Measurements from ENCODE around the gene MPHOSPH10. TPM values are rescaled to one million over a fixed set of nuclear protein-coding genes. Genes with fewer than 3 reads are reported as not detected.
A peak's percentile ranks its signal among the peaks of the same experiment; 100 is the strongest.

The MPHOSPH10 gene
- total and polyA plus RNA-seq, 2 donors (not counting 1 experiment from before 2014, with no cell fraction given) = 5.6 to 51.8 TPM

- H3K27ac ChIP-seq (ENCODE audit: low read length in 2 of 2) = no peak overlapping the region
- H2AFZ ChIP-seq (ENCODE audit: insufficient read depth, low read depth, low read length, poor library complexity, severe bottlenecking) = no peak overlapping the region
- DNase-seq (no peak), ATAC-seq (ENCODE audit: low read depth) (no peak)
- CTCF ChIA-PET = interaction anchor here (0.8 to 3.2 kb wide), 9 partner anchors 10 to 354 kb away, joined by 3 to 14 read pairs (median 4); partner anchors contain the start of gene MCEE
- no peaks in the 10 kb centered on the region for H3K79me2 ChIP-seq (ENCODE audit: control insufficient read depth, insufficient read depth, low read length)
- intact Hi-C loops (cut with micrococcal nuclease) = loop anchor here (2.0 kb wide), 1 partner anchor 122 kb away; no protein-coding TSS in a partner anchor
- H3K4me3 ChIP-seq (ENCODE audit: control extremely low read depth in 1 of 5, extremely low read depth in 1 of 5, insufficient read depth in 1 of 5, low read depth in 2 of 5, low read length in 4 of 5) = no peak overlapping the region
- Mint-ChIP-seq H3K27me3 (peaks cover 4% of the 10 kb centered on the region), H3K9me3 (ENCODE audit: insufficient read depth) (no peaks in the 10 kb centered on the region), H3K4me1 (peaks cover 5% of the 10 kb centered on the region), H3K4me3 (no peak overlapping the region), H3K27ac (no peak overlapping the region)
- no peaks in the 10 kb centered on the region for H4K20me1 ChIP-seq (ENCODE audit: control insufficient read depth, insufficient read depth, low read length, poor library complexity, severe bottlenecking)
- peaks cover 0 to 3% of the 10 kb centered on the region in 2 experiments for H3K36me3 ChIP-seq (replicated peaks in 1 of 2; ENCODE audit: control extremely low read depth in 1 of 2, control insufficient read depth in 1 of 2, extremely low read depth in 1 of 2, insufficient read depth in 2 of 2, low read length in 1 of 2)
- WGBS (ENCODE audit: insufficient coverage) = 83% methylated on average over 6 of the region's 6 CpGs
- POLR2A ChIA-PET = interaction anchor here (0.7 kb wide), 1 partner anchor 15 kb away, joined by 3 read pairs; no protein-coding TSS in a partner anchor
- H3K27me3 ChIP-seq (replicated peaks in 1 of 4; ENCODE audit: control extremely low read depth in 1 of 4, control insufficient read depth in 3 of 4, insufficient read depth in 4 of 4, low read length in 3 of 4) = peaks cover 0 to 5% (median 2%) of the 10 kb centered on the region in 4 experiments
- H3K4me2 ChIP-seq (replicated peaks; ENCODE audit: low read depth, low read length, poor library complexity, severe bottlenecking) = no peak overlapping the region
- no peaks in the 10 kb centered on the region for H3K9me3 ChIP-seq (ENCODE audit: control extremely low read depth in 1 of 3, control insufficient read depth in 2 of 3, insufficient read depth in 1 of 3, low read length in 2 of 3)
- no peak overlapping the region for H3K9ac ChIP-seq (ENCODE audit: low read length)
- peaks cover 6 to 7% of the 10 kb centered on the region in 2 donors for H3K4me1 ChIP-seq (ENCODE audit: control insufficient read depth in 2 of 2, insufficient read depth in 2 of 2, low read length in 2 of 2)
- TF ChIP-seq EZH2 (IDR thresholded peaks at IDR 0.05; ENCODE audit: borderline replicate concordance, insufficient read depth, low read depth, low read length, poor library complexity, severe bottlenecking) = no peak
- TF ChIP-seq CTCF (IDR thresholded peaks at IDR 0.05) = no peak
Measured at GRCh38 chr2:71156573-71156972, 26.1 kb downstream of the MPHOSPH10 start.

- POLR2A ChIA-PET = no interaction called here
- H3K4me1 Mint-ChIP-seq = peaks cover 5% of the 10 kb centered on the region
- H3K27ac Mint-ChIP-seq = no peak overlapping the region
- peak overlapping the region; percentile 26 for H3K4me2 ChIP-seq (replicated peaks; ENCODE audit: low read depth, low read length, poor library complexity, severe bottlenecking)
- ATAC-seq (ENCODE audit: low read depth) = peak; percentile 77
- no peak overlapping the region for H2AFZ ChIP-seq (ENCODE audit: insufficient read depth, low read depth, low read length, poor library complexity, severe bottlenecking)
- no peaks in the 10 kb centered on the region for H3K9me3 Mint-ChIP-seq (ENCODE audit: insufficient read depth)
- H4K20me1 ChIP-seq (ENCODE audit: control insufficient read depth, insufficient read depth, low read length, poor library complexity, severe bottlenecking) = no peaks in the 10 kb centered on the region
- peaks cover 6 to 7% of the 10 kb centered on the region in 2 donors for H3K4me1 ChIP-seq (ENCODE audit: control insufficient read depth in 2 of 2, insufficient read depth in 2 of 2, low read length in 2 of 2)
- H3K4me3 ChIP-seq (ENCODE audit: control extremely low read depth in 1 of 5, extremely low read depth in 1 of 5, insufficient read depth in 1 of 5, low read depth in 2 of 5, low read length in 4 of 5) = no peak overlapping the region
- WGBS (ENCODE audit: insufficient coverage) = 16% methylated on average over 11 of the region's 16 CpGs
- CTCF ChIA-PET = interaction anchor here (0.6 to 3.2 kb wide), 15 partner anchors 8 to 370 kb away, joined by 3 to 14 read pairs (median 3); partner anchors contain the start of gene MCEE
- H3K9ac ChIP-seq (ENCODE audit: low read length) = no peak overlapping the region
- peaks cover 0 to 5% (median 2%) of the 10 kb centered on the region in 4 experiments for H3K27me3 ChIP-seq (replicated peaks in 1 of 4; ENCODE audit: control extremely low read depth in 1 of 4, control insufficient read depth in 3 of 4, insufficient read depth in 4 of 4, low read length in 3 of 4)
- no peaks in the 10 kb centered on the region for H3K79me2 ChIP-seq (ENCODE audit: control insufficient read depth, insufficient read depth, low read length)
- peaks cover 7% of the 10 kb centered on the region for H3K27me3 Mint-ChIP-seq
- H3K36me3 ChIP-seq (replicated peaks in 1 of 2; ENCODE audit: control extremely low read depth in 1 of 2, control insufficient read depth in 1 of 2, extremely low read depth in 1 of 2, insufficient read depth in 2 of 2, low read length in 1 of 2) = no peaks in the 10 kb centered on the region
- TF ChIP-seq EZH2 (IDR thresholded peaks at IDR 0.05; ENCODE audit: borderline replicate concordance, insufficient read depth, low read depth, low read length, poor library complexity, severe bottlenecking) = no peak
- TF ChIP-seq CTCF (IDR thresholded peaks at IDR 0.05) = peak; percentile 79
- H3K9me3 ChIP-seq (ENCODE audit: control extremely low read depth in 1 of 3, control insufficient read depth in 2 of 3, insufficient read depth in 1 of 3, low read length in 2 of 3) = no peaks in the 10 kb centered on the region
- peak; percentile 70 for DNase-seq
- no peak overlapping the region for H3K4me3 Mint-ChIP-seq
- intact Hi-C loops (cut with micrococcal nuclease) = loop anchor here (1.0 to 2.0 kb wide), 2 partner anchors 122 to 353 kb away; no protein-coding TSS in a partner anchor
- no peak overlapping the region for H3K27ac ChIP-seq (ENCODE audit: low read length in 2 of 2)
Measured at GRCh38 chr2:71157124-71157793, 26.8 kb downstream of the MPHOSPH10 start.
